K562 (cell line): ENCODE measurements around the gene MCCC2. TPM values are rescaled to one million over a fixed set of nuclear protein-coding genes. Genes with fewer than 3 reads are reported as not detected.

Source experiments
- CTBP1 ChIP-seq: fragments of 450-650 bp; IDR thresholded peaks from 2 replicates; pipeline ENCODE4 v1.6.1; 2016; ENCODE audit warnings: borderline replicate concordance
- DACH1 ChIP-seq: fragments of 450-650 bp; IDR thresholded peaks from 2 replicates; pipeline ENCODE4 v1.6.1; 2018; ENCODE audit not compliant: partially characterized antibody
- FOXJ2 ChIP-seq: fragments of 200-800 bp; sonication (Bioruptor generic); IDR thresholded peaks from 2 replicates; pipeline ENCODE4 v1.6.1; 2016; ENCODE audit warnings: missing genetic modification characterization, missing compliant biosample characterization
- GATAD2A ChIP-seq: fragments of 450-650 bp; IDR thresholded peaks from 2 replicates; pipeline ENCODE4 v1.6.1; 2017
- KAT7 ChIP-seq: sonication (generic); formaldehyde crosslinking; IDR thresholded peaks from 2 replicates; pipeline ENCODE4 v1.8.0; 2022; ENCODE audit warnings: missing genetic modification reagents, mild to moderate bottlenecking, borderline replicate concordance
- MCM2 ChIP-seq: fragments of 450-650 bp; IDR thresholded peaks from 2 replicates; pipeline ENCODE4 v1.6.1; 2017; ENCODE audit warnings: low read depth, mild to moderate bottlenecking
- MYNN ChIP-seq, 2 experiments: sonication (generic); formaldehyde crosslinking in 1 of 2; IDR thresholded peaks; 2 replicates each; pipeline versions ENCODE4 v1.5.0 to v1.6.1; 2016 to 2020; ENCODE audit warnings: antibody characterized with exemption in 1 of 2, missing genetic modification reagents in 1 of 2
- PCBP1 ChIP-seq: fragments of 200-400 bp; formaldehyde crosslinking; IDR thresholded peaks from 2 replicates; pipeline ENCODE4 v1.6.1; 2018; ENCODE audit warnings: mild to moderate bottlenecking, low read depth, low read length; ENCODE audit not compliant: poor library complexity, severe bottlenecking
- PTTG1 ChIP-seq: fragments of 450-650 bp; IDR thresholded peaks from 2 replicates; pipeline ENCODE4 v1.6.1; 2016; ENCODE audit warnings: low read depth, mild to moderate bottlenecking, missing genetic modification characterization, missing compliant biosample characterization
- RAD21 ChIP-seq, 2 experiments: fragments of 250-450 bp in 1 of 2; fragments of 450-650 bp in 1 of 2; sonication (Bioruptor Pico) in 1 of 2; formaldehyde crosslinking in 1 of 2; IDR thresholded peaks in 1 of 2; conservative IDR thresholded peaks in 1 of 2; 2 replicates each; pipeline versions ENCODE4 v1.4.0 to v1.8.0; 2020 to 2022; ENCODE audit warnings: mild to moderate bottlenecking in 2 of 2, moderate library complexity in 1 of 2
- SAP30 ChIP-seq: fragments of 200-600 bp; sonication (generic); IDR thresholded peaks from 2 replicates; pipeline ENCODE4 v1.6.1; 2012; ENCODE audit warnings: borderline replicate concordance, low read depth, mild to moderate bottlenecking, moderate library complexity, low read length, control low read depth, inconsistent platforms; ENCODE audit not compliant: insufficient read depth, poor library complexity, severe bottlenecking
- SMARCA5 ChIP-seq: fragments of 450-650 bp; IDR thresholded peaks from 2 replicates; pipeline ENCODE4 v1.6.1; 2016
- TARDBP ChIP-seq: fragments of 450-650 bp; IDR thresholded peaks from 2 replicates; pipeline ENCODE4 v1.6.1; 2016
- ZNF121 ChIP-seq: sonication (generic); formaldehyde crosslinking; conservative IDR thresholded peaks from 2 replicates; pipeline ENCODE4 v1.8.0; 2022; ENCODE audit warnings: missing genetic modification reagents
- ZNF717 ChIP-seq: fragments of 250-450 bp; sonication (Bioruptor Pico); IDR thresholded peaks from 2 replicates; pipeline ENCODE4 v1.5.0; 2021
- polyA plus RNA-seq, 8 experiments: library from polyadenylated mRNA; depleted of rRNA in 4 of 8; stranded (reverse) in 5 of 8; unstranded in 3 of 8; fragments of >200 nt; fragmentation: Nextera tagmentation in 2 of 8; fragmentation: Illumina TruSeq in 1 of 8; extraction: Ambion mirVana in 2 of 8; extraction: Trizol in 1 of 8; gene quantifications; 2 replicates each; pipeline versions ENCODE4 v1.2.1 to v1.2.3, GENCODE V29; 2011 to 2014; ENCODE audit warnings: inconsistent platforms in 1 of 8, missing spikeins in 1 of 8
- total RNA-seq, 7 experiments: library from RNA; depleted of rRNA in 6 of 7; stranded (reverse); fragments of >200 nt in 6 of 7; fragmentation: Illumina TruSeq in 2 of 7; extraction: Trizol in 2 of 7; gene quantifications; 2 replicates each; pipeline versions ENCODE4 v1.2.1 to v1.2.3, GENCODE V29; 2011 to 2021; ENCODE audit warnings: low replicate concordance in 1 of 7
- TF ChIP-seq, protein P1 (sequence below), 2 experiments: fragments of 150-350 bp in 1 of 2; IDR thresholded peaks; 2 replicates each; pipeline ENCODE4 v1.6.1; 2012 to 2016; ENCODE audit warnings: low read depth in 2 of 2, low read length in 2 of 2, mild to moderate bottlenecking in 1 of 2, moderate library complexity in 1 of 2
- TF ChIP-seq, protein P2 (sequence below): fragments of 450-650 bp; IDR thresholded peaks from 2 replicates; pipeline ENCODE4 v1.6.1; 2016
- TF ChIP-seq, protein P3 (sequence below), 2 experiments: IDR thresholded peaks in 1 of 2; conservative IDR thresholded peaks in 1 of 2; 2 replicates each; pipeline ENCODE4 v1.6.1; 2016; ENCODE audit warnings: low read depth in 2 of 2, mild to moderate bottlenecking in 1 of 2, missing compliant biosample characterization in 1 of 2, missing genetic modification characterization in 1 of 2, moderate library complexity in 1 of 2
- TF ChIP-seq, protein P4 (sequence below): fragments of 450-650 bp; formaldehyde crosslinking; IDR thresholded peaks from 2 replicates; pipeline ENCODE4 v1.4.0; 2022; ENCODE audit warnings: mild to moderate bottlenecking, moderate library complexity

The MCCC2 gene
- total and polyA plus RNA-seq, 9 of the 15 experiments (the other 6 are each of a cell fraction or from before 2014, with no cell fraction given), result 17.1 to 77.9 (median 52.5) TPM

DNA sequence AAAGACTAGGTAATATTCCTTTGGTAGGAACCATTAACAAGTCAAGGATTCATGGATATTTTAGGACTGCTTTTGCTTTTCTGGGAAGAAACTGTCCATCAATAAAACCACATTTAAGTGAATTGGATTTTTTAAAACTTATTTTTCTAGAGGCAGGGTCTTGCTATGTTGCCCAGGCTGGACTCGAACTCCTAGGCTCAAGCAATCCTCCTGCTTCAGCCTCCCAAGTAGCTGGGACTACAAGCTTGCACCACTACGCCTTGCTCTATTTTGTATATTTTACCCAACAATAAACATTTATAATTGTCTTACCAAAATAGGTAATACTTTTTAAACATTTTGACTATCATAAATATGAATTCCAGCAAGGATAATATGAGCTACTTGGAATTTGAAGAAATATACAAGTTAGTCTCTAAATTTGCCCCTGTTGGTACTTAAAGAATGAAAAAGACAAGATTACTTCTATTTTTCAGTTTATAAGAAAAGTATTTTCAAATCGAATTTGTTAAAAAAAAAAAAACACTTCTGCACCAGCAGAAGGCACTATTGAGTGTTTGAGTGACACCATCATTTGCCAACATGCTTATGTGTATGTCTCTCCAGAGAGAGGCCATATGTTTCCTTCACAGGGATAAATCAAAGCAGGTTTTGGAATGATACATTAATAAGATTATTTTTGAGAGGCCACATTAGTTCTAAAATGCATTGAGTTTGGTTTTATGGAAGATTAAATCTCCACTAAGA, 71.9 kb downstream of the MCCC2 start (continued):
- TF ChIP-seq, protein P1, sequence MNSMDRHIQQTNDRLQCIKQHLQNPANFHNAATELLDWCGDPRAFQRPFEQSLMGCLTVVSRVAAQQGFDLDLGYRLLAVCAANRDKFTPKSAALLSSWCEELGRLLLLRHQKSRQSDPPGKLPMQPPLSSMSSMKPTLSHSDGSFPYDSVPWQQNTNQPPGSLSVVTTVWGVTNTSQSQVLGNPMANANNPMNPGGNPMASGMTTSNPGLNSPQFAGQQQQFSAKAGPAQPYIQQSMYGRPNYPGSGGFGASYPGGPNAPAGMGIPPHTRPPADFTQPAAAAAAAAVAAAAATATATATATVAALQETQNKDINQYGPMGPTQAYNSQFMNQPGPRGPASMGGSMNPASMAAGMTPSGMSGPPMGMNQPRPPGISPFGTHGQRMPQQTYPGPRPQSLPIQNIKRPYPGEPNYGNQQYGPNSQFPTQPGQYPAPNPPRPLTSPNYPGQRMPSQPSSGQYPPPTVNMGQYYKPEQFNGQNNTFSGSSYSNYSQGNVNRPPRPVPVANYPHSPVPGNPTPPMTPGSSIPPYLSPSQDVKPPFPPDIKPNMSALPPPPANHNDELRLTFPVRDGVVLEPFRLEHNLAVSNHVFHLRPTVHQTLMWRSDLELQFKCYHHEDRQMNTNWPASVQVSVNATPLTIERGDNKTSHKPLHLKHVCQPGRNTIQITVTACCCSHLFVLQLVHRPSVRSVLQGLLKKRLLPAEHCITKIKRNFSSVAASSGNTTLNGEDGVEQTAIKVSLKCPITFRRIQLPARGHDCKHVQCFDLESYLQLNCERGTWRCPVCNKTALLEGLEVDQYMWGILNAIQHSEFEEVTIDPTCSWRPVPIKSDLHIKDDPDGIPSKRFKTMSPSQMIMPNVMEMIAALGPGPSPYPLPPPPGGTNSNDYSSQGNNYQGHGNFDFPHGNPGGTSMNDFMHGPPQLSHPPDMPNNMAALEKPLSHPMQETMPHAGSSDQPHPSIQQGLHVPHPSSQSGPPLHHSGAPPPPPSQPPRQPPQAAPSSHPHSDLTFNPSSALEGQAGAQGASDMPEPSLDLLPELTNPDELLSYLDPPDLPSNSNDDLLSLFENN (IDR thresholded peaks at IDR 0.05; ENCODE audit: low read depth in 2 of 2, low read length in 2 of 2), result no peak
- TF ChIP-seq SMARCA5 (no peak), RAD21 (CRISPR knock-in tag; conservative IDR thresholded peaks at IDR 0.05 in 1 of 2, IDR thresholded peaks at IDR 0.05 in 1 of 2) (peak; percentile 15 to 41; a peak in 2 of 4 replicates), TARDBP (no peak), MCM2 (no peak), DACH1 (no peak), ZNF121 (CRISPR knock-in tag) (peak; percentile 61), GATAD2A (no peak), KAT7 (CRISPR knock-in tag) (no peak), ZNF717 (CRISPR knock-in tag) (no peak), FOXJ2 (no peak), PCBP1 (no peak), CTBP1 (no peak), SAP30 (no peak), PTTG1 (tag) (no peak), MYNN (IDR thresholded peaks at IDR 0.05) (no peak), MYNN (CRISPR knock-in tag; IDR thresholded peaks at IDR 0.05) (no peak)
- TF ChIP-seq, protein P2, sequence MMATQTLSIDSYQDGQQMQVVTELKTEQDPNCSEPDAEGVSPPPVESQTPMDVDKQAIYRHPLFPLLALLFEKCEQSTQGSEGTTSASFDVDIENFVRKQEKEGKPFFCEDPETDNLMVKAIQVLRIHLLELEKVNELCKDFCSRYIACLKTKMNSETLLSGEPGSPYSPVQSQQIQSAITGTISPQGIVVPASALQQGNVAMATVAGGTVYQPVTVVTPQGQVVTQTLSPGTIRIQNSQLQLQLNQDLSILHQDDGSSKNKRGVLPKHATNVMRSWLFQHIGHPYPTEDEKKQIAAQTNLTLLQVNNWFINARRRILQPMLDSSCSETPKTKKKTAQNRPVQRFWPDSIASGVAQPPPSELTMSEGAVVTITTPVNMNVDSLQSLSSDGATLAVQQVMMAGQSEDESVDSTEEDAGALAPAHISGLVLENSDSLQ, result peak; percentile 85
- TF ChIP-seq, protein P3, sequence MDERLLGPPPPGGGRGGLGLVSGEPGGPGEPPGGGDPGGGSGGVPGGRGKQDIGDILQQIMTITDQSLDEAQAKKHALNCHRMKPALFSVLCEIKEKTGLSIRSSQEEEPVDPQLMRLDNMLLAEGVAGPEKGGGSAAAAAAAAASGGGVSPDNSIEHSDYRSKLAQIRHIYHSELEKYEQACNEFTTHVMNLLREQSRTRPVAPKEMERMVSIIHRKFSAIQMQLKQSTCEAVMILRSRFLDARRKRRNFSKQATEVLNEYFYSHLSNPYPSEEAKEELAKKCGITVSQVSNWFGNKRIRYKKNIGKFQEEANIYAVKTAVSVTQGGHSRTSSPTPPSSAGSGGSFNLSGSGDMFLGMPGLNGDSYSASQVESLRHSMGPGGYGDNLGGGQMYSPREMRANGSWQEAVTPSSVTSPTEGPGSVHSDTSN (CRISPR knock-in tag; IDR thresholded peaks at IDR 0.05; ENCODE audit: low read depth), result no peak
- TF ChIP-seq, protein P3 (tag; conservative IDR thresholded peaks at IDR 0.05; ENCODE audit: low read depth), result 0 out of 2 replicates have a peak, but pooled peaks have one; percentile 15
- TF ChIP-seq, protein P4, sequence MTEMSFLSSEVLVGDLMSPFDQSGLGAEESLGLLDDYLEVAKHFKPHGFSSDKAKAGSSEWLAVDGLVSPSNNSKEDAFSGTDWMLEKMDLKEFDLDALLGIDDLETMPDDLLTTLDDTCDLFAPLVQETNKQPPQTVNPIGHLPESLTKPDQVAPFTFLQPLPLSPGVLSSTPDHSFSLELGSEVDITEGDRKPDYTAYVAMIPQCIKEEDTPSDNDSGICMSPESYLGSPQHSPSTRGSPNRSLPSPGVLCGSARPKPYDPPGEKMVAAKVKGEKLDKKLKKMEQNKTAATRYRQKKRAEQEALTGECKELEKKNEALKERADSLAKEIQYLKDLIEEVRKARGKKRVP (CRISPR knock-in tag), result no peak
